ENCODE measurements around the gene DCAF10. TPM values are rescaled to one million over a fixed set of nuclear protein-coding genes. Genes with fewer than 3 reads are reported as not detected.

The DCAF10 gene
- total and polyA plus RNA-seq, 4 donors = 19.1 to 31.0 (median 23.3) TPM

DNA sequence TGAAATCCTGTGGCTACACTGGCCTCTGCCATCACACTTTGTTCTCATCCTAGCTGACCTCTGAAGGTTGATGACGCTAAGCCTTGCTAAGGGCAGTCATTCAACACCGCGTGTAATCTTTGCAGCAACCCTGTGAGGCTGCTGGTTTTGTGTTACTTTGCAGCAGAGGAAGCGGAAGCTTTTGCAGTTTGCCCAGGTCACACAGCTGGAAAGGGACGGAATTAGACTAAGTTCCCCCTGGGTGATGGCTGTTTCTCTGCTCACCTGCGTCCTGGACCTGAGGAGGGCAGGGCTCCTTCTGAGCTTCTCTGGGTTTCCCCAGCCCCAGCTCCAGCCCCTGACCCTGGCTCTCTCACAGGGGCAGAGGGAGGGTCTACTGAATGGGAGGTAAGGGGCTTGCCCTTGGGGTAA lies 110.7 kb downstream of the DCAF10 start:
- Histone ChIP-seq H3K4me3 (ENCODE audit: low read depth, low read length) (no peak overlapping the region), H3K27ac (ENCODE audit: low read depth, low read length) (no peak overlapping the region), H3K27me3 (ENCODE audit: control insufficient read depth, insufficient read depth, low read length) (no peaks in the 10 kb centered on the region), H3K36me3 (ENCODE audit: control insufficient read depth, insufficient read depth, low read length) (peaks cover 5% of the 10 kb centered on the region), H3K9me3 (ENCODE audit: control insufficient read depth, insufficient read depth, low read length) (no peaks in the 10 kb centered on the region), H3K4me1 (ENCODE audit: control insufficient read depth, insufficient read depth, low read length) (peaks cover 16% of the 10 kb centered on the region)
- WGBS (ENCODE audit: insufficient coverage) = 52% methylated on average over 6 of the region's 6 CpGs
- DNase-seq (ENCODE audit: low read depth in 4 of 6, low spot score in 6 of 6) = no peak

DNA sequence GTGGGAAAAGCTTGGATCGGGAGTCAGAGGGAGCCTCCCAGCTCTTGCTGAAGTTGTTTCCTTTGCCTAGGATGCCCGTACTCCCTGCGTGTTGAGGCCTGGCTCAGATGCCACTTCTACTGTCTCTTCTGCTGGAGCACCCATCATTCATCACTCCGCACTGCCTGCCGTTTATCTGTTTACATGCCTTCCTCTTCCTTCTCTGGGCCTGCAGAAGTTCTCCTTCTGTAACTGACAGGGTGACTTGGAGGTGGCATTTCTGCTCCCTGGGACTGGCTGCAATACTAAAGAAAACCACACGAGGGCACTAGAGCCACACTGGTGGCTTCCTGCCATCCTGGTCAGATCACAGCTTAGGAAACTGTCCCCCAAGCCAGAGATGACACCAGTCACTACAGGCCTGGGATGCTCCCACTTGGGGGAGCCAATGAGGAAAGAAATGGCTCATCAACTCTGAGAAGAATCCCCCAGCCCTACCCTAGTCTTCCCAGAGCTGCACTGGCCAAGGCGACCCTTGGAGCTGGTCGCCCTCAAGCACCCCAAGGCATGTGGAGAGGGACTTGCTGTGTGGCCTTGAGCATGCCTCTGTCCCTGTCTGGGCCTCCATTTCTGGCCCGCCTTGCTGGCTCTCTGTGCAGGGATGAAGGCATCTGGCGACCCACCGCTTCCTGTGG lies 113.0 kb downstream of the DCAF10 start:
- peaks cover 39% of the 10 kb centered on the region for H3K4me1 ChIP-seq (ENCODE audit: control insufficient read depth, insufficient read depth, low read length)
- H3K27ac ChIP-seq (ENCODE audit: low read depth, low read length) = no peak overlapping the region
- 50% methylated on average over 7 of the region's 11 CpGs for WGBS (ENCODE audit: insufficient coverage)
- peak in 5 of 6 donors; percentile 81 to 97 (median 86) for DNase-seq (ENCODE audit: low read depth in 4 of 6, low spot score in 6 of 6)
- peaks cover 17% of the 10 kb centered on the region for H3K36me3 ChIP-seq (ENCODE audit: control insufficient read depth, insufficient read depth, low read length)
- no peak overlapping the region for H3K4me3 ChIP-seq (ENCODE audit: low read depth, low read length)
- H3K9me3 ChIP-seq (ENCODE audit: control insufficient read depth, insufficient read depth, low read length) = no peaks in the 10 kb centered on the region
- no peaks in the 10 kb centered on the region for H3K27me3 ChIP-seq (ENCODE audit: control insufficient read depth, insufficient read depth, low read length)

DNA sequence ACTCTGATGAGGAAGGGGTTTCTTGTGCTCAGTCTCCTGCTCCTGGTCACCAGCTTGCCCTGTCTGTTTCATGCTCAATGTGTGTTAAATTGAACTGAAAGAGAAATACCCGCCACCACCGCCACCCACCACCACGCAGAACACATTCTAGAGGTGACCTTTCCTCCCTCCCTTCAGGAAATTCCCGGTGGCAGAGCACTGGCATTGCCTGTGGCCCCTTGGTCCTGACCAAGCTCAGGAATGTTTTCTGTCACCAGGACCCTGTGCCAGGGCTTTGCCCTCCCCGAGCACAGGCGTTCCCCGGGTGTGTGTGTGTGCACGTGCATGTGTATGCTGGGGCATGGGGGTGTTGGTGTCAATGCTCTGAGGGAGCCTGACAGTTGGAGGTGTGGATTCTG lies 113.6 kb downstream of the DCAF10 start:
- Histone ChIP-seq H3K27me3 (ENCODE audit: control insufficient read depth, insufficient read depth, low read length) (no peaks in the 10 kb centered on the region), H3K4me3 (ENCODE audit: low read depth, low read length) (no peak overlapping the region), H3K27ac (ENCODE audit: low read depth, low read length) (no peak overlapping the region), H3K9me3 (ENCODE audit: control insufficient read depth, insufficient read depth, low read length) (no peaks in the 10 kb centered on the region), H3K4me1 (ENCODE audit: control insufficient read depth, insufficient read depth, low read length) (peaks cover 43% of the 10 kb centered on the region), H3K36me3 (ENCODE audit: control insufficient read depth, insufficient read depth, low read length) (peaks cover 22% of the 10 kb centered on the region)
- 83% methylated on average over 7 of the region's 8 CpGs for WGBS (ENCODE audit: insufficient coverage)
- DNase-seq (ENCODE audit: low read depth in 4 of 6, low spot score in 6 of 6) = no peak

DNA sequence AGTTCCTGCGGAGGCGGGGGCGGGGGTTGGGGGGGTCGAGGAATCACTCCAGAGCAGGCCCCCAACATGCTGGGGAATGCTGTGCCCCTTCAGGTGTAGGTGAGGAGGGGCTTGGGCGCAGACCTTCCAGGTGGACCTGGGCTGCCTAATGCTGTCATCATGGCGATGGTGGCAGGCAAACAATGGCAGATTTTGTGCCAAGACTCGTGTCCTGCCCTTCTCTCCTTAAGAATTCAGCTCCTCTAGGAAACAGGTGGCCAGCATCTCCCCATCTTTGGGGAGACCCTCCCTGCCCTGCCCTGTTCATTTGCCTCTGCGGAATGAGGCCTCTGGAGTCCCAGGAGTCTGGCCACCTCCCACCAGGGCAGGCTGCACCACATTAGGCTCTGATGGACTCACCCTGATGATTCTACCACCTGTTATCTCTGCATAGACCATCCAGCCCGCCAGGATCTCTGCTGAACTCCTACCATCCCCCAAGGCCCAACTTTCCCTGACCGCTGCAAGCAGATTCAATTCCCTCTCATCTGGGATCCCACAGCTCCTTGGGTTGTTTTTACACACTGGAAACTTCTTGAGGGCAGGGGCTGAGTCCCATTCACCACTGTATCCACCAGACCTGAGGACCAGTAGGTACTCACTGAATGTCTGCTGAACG lies 114.2 kb downstream of the DCAF10 start:
- DNase-seq (ENCODE audit: low read depth in 4 of 6, low spot score in 6 of 6) = peak in 1 of 6 donors; percentile 2
- Histone ChIP-seq H3K27ac (ENCODE audit: low read depth, low read length) (no peak overlapping the region), H3K4me3 (ENCODE audit: low read depth, low read length) (no peak overlapping the region), H3K27me3 (ENCODE audit: control insufficient read depth, insufficient read depth, low read length) (no peaks in the 10 kb centered on the region), H3K4me1 (ENCODE audit: control insufficient read depth, insufficient read depth, low read length) (peaks cover 44% of the 10 kb centered on the region), H3K36me3 (ENCODE audit: control insufficient read depth, insufficient read depth, low read length) (peaks cover 27% of the 10 kb centered on the region), H3K9me3 (ENCODE audit: control insufficient read depth, insufficient read depth, low read length) (no peaks in the 10 kb centered on the region)
- WGBS (ENCODE audit: insufficient coverage) = 84% methylated on average over 11 of the region's 11 CpGs

DNA sequence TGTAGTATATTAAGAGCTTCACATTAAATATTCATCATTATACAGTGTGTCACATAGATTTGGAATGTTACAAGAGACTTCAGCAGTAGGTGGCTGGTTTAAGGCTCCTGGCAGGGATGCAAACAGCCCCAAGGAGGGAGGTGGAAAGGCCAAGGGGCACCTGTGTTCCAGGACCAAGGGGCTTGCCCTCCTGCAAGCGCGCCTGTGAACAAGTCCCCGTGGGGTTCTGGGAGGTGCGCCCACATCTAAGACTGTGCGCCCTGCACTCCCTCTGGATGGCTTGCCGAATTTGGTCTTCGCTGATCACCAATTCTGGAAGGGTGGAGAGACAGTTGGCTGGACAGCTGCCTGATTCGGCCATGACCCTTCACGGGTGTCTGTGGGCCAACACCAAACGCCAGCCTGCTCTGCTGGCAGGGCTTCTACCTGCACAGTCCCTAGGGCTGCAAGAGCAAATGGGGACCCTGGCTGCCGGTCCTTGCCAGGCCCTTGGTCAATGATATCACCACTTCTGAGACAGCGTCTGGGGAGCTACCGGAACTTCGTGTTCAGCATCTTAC lies 115.4 kb downstream of the DCAF10 start:
- no peaks in the 10 kb centered on the region for H3K9me3 ChIP-seq (ENCODE audit: control insufficient read depth, insufficient read depth, low read length)
- peak overlapping the region; percentile 80 for H3K27ac ChIP-seq (ENCODE audit: low read depth, low read length)
- H3K4me1 ChIP-seq (ENCODE audit: control insufficient read depth, insufficient read depth, low read length) = peaks cover 52% of the 10 kb centered on the region
- DNase-seq (ENCODE audit: low read depth in 4 of 6, low spot score in 6 of 6) = no peak
- H3K4me3 ChIP-seq (ENCODE audit: low read depth, low read length) = no peak overlapping the region
- peaks cover 29% of the 10 kb centered on the region for H3K36me3 ChIP-seq (ENCODE audit: control insufficient read depth, insufficient read depth, low read length)
- no peaks in the 10 kb centered on the region for H3K27me3 ChIP-seq (ENCODE audit: control insufficient read depth, insufficient read depth, low read length)
- WGBS (ENCODE audit: insufficient coverage) = 82% methylated on average over 14 of the region's 14 CpGs

DNA sequence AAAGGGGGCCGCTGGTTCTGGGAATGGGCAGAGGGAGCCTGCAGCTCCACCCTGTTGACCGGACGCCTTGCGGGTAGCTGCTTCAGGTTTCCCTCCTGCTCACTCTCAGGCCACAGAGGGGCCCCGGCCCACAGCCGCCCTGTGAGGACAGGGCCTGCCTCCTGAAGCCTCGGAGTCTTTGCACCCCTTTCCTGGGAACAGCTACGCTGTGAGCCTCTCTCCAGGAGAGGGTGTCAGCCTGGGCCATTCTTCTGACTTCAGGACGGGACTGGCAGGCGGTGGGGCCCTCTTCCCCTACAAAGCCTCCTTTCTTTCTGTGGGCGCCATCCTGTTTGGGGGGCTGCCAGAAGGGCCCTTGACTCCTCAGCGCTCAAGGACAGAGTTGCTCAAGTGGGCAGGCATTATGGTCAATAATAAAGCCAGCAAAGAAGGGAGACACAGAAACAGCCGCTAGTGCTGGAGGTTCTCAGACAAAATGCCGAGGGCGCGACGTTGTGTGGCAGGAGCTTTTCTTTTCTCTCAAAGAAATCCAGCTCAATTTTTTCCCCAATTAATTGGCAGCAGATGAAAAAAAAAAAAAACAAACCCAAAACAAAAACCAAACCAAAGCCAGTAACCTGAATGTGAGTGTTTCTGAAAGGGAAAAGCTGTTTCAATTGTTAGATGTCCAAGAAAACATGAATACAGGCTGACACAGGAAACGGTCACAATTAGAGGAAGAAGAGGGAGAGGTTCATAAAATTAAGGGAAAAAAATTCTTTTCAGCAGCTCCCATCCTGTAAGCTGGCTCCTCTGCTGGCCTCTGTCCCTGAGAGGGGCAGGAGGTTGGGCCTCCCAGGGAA lies 116.1 kb downstream of the DCAF10 start:
- peaks cover 58% of the 10 kb centered on the region for H3K4me1 ChIP-seq (ENCODE audit: control insufficient read depth, insufficient read depth, low read length)
- peak in 2 of 6 donors; percentile 79 to 89 for DNase-seq (ENCODE audit: low read depth in 4 of 6, low spot score in 6 of 6)
- 52% methylated on average over 12 of the region's 18 CpGs for WGBS (ENCODE audit: insufficient coverage)
- peaks cover 29% of the 10 kb centered on the region for H3K36me3 ChIP-seq (ENCODE audit: control insufficient read depth, insufficient read depth, low read length)
- H3K4me3 ChIP-seq (ENCODE audit: low read depth, low read length) = no peak overlapping the region
- no peaks in the 10 kb centered on the region for H3K27me3 ChIP-seq (ENCODE audit: control insufficient read depth, insufficient read depth, low read length)
- no peaks in the 10 kb centered on the region for H3K9me3 ChIP-seq (ENCODE audit: control insufficient read depth, insufficient read depth, low read length)
- H3K27ac ChIP-seq (ENCODE audit: low read depth, low read length) = peak overlapping the region; percentile 80

Other genes starting within 250 kb of the DCAF10 start
- gene FBXO10, start 224.4 kb upstream of the DCAF10 start, total RNA-seq = 10 to 100 TPM; 15.3 to 17.2 TPM
- 10 to 100 TPM; 17.4 to 23.4 TPM for gene FBXO10, start 224.4 kb upstream of the DCAF10 start, polyA plus RNA-seq (ENCODE audit: insufficient read length in 2 of 2)
- 100 to 1,000 TPM in 1 of 2 donors, 10 to 100 TPM in 1; 99.8 to 130 TPM for gene TOMM5, start 208.2 kb upstream of the DCAF10 start, total RNA-seq
- gene TOMM5, start 208.2 kb upstream of the DCAF10 start, polyA plus RNA-seq (ENCODE audit: insufficient read length in 2 of 2) = 100 to 1,000 TPM; 105 to 115 TPM
- gene FRMPD1, start 149.8 kb upstream of the DCAF10 start, total RNA-seq = 1 to 10 TPM; 2.7 to 8.9 TPM
- 1 to 10 TPM; 5.4 to 6.1 TPM for gene FRMPD1, start 149.8 kb upstream of the DCAF10 start, polyA plus RNA-seq (ENCODE audit: insufficient read length in 2 of 2)
- 1 to 10 TPM; 4.8 to 7.9 TPM for gene TRMT10B, start 47.0 kb upstream of the DCAF10 start, total RNA-seq
- gene TRMT10B, start 47.0 kb upstream of the DCAF10 start, polyA plus RNA-seq (ENCODE audit: insufficient read length in 2 of 2) = 10 to 100 TPM; 15.5 to 22.5 TPM
- gene EXOSC3, start 15.7 kb upstream of the DCAF10 start, total RNA-seq = 10 to 100 TPM; 33.9 to 41.7 TPM
- 10 to 100 TPM; 24.3 to 28.0 TPM for gene EXOSC3, start 15.7 kb upstream of the DCAF10 start, polyA plus RNA-seq (ENCODE audit: insufficient read length in 2 of 2)
- 10 to 100 TPM; 37.0 to 56.3 TPM for gene SLC25A51, start 103.3 kb downstream of the DCAF10 start, total RNA-seq
- 10 to 100 TPM; 19.8 to 22.2 TPM for gene SLC25A51, start 103.3 kb downstream of the DCAF10 start, polyA plus RNA-seq (ENCODE audit: insufficient read length in 2 of 2)